GM12874 (cell line): ENCODE data around the gene TJP2.

Source experiments
- CTCF ChIP-seq: IDR thresholded peaks from 2 replicates; pipeline ENCODE4 v1.5.1; 2011; ENCODE audit warnings: low read depth, mild to moderate bottlenecking, control low read depth, low read length, moderate library complexity; ENCODE audit not compliant: insufficient read depth

Gene TJP2

GRCh38 chr9:69265891-69266290 is 91.8 kb downstream of the TJP2 start:
- TF ChIP-seq CTCF, result no peak

- TF ChIP-seq CTCF, result no peak
Measured at GRCh38 chr9:69272212-69272611, 98.1 kb downstream of the TJP2 start.

GRCh38 chr9:69273161-69273560 is 99.1 kb downstream of the TJP2 start:
- no peak for TF ChIP-seq CTCF

- no peak for TF ChIP-seq CTCF
Measured at GRCh38 chr9:69276775-69277174, 102.7 kb downstream of the TJP2 start.

- no peak for TF ChIP-seq CTCF
Measured at GRCh38 chr9:69279084-69279731, 105.1 kb downstream of the TJP2 start.

GRCh38 chr9:69279733-69280132 is 105.7 kb downstream of the TJP2 start:
- no peak for TF ChIP-seq CTCF

- TF ChIP-seq CTCF, result no peak
Measured at GRCh38 chr9:69283003-69283402, 108.9 kb downstream of the TJP2 start.
